ENCODE results near the gene ELANE. TPM values are rescaled to one million over a fixed set of nuclear protein-coding genes. Genes with fewer than 3 reads are reported as not detected.

ELANE gene
- total RNA-seq, 2 experiments from 2014 or later = not detected

DNA sequence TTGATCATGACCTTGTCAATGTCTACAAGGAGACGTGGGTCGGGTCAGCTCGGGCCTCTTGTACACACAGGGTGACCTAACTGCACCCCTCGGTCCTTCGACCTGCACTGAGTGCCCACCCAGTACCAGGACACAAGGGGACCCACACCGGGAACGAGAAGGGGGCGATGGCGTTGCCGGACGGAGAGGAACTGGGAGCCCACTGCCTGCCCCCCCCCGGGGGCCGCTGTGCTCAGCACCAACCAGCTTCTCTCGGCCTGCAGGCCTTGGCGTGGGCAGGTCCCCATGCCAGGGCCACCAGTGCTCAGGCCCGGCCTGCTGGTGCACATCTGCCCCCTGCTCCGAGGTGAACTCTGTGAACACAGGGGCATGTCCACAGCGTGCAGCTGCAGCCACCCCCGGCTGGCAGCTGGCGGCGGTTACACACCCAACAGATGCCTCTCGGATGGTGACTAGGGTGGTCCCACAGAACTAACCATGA is 21.5 kb downstream of the ELANE start:
- H3K9me2 ChIP-seq (ENCODE audit: insufficient read depth, low read length) = no peaks in the 10 kb centered on the region
- H3K4me1 ChIP-seq (ENCODE audit: insufficient read depth, low read length, poor library complexity, severe bottlenecking) = peaks cover 9% of the 10 kb centered on the region
- no peak overlapping the region for H2AFZ ChIP-seq (ENCODE audit: low read length)
- ChIA-PET POLR2A (no interaction called here), CTCF (ENCODE audit: unreplicated experiment) (no interaction called here)
- H3K36me3 ChIP-seq (ENCODE audit: insufficient read depth, low read length) = peaks cover 31% of the 10 kb centered on the region; the same call in 1 of the 2 replicates
- no peaks in the 10 kb centered on the region for H3K9me3 ChIP-seq (ENCODE audit: low read length)
- H3K79me2 ChIP-seq (ENCODE audit: insufficient read depth, low read depth, low read length) = no peaks in the 10 kb centered on the region
- TF ChIP-seq EZH2phosphoT487 (IDR thresholded peaks at IDR 0.05; ENCODE audit: borderline replicate concordance, low read depth, low read length) = no peak
- TF ChIP-seq, protein P1, sequence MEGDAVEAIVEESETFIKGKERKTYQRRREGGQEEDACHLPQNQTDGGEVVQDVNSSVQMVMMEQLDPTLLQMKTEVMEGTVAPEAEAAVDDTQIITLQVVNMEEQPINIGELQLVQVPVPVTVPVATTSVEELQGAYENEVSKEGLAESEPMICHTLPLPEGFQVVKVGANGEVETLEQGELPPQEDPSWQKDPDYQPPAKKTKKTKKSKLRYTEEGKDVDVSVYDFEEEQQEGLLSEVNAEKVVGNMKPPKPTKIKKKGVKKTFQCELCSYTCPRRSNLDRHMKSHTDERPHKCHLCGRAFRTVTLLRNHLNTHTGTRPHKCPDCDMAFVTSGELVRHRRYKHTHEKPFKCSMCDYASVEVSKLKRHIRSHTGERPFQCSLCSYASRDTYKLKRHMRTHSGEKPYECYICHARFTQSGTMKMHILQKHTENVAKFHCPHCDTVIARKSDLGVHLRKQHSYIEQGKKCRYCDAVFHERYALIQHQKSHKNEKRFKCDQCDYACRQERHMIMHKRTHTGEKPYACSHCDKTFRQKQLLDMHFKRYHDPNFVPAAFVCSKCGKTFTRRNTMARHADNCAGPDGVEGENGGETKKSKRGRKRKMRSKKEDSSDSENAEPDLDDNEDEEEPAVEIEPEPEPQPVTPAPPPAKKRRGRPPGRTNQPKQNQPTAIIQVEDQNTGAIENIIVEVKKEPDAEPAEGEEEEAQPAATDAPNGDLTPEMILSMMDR (conservative IDR thresholded peaks at IDR 0.05; ENCODE audit: low read length) = no peak
- intact Hi-C loops (cut with micrococcal nuclease; ENCODE audit: unreplicated experiment) = loop anchor here (2.0 kb wide), 1 partner anchor 19 kb away; the partner anchor contains the start of genes MED16 and RNU6-9
- H3K4me2 ChIP-seq (ENCODE audit: low read length) = no peak overlapping the region
- H4K20me1 ChIP-seq (ENCODE audit: insufficient read depth, low read length) = no peaks in the 10 kb centered on the region
- BruUV-seq (replicated peaks) = no TSS peak
- H3K4me3 ChIP-seq (ENCODE audit: low read depth, low read length, poor library complexity, severe bottlenecking) = no peak overlapping the region
- DNase-seq (ENCODE audit: low spot score) = no peak
- no peak overlapping the region for H3K27ac ChIP-seq (ENCODE audit: low read depth, low read length, poor library complexity, severe bottlenecking)

DNA sequence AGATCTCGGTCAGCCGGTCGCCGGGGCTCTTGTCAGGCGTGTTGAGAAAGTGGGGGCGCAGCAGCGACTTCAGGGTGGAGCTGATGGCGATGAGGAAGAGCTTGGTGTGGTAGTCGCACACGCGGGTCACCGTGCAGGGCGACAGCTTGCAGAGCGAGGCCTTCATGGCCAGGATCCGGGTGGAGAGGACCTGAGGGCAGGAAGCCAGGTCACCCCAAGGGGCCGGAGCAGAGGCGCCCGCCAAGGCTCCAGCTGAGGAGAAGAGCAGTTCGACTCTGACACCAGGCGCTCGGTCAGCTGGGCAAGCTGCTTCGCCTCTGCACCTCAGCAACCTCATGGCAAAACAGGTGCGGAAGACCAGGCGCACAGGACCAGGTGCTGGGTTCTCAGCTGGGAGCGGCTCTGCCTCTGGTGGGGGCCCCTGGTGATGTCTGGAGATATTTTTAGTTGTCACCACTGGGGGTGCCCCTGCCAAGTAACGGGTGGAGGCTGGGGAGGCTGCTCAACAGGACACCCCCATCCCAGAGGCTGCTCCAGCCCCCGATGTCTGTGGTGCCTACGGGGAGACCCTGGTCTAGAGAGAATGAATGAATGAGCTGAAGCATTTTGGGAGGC is 23.3 kb downstream of the ELANE start:
- Histone ChIP-seq H3K4me2 (ENCODE audit: low read length) (no peak overlapping the region), H3K27ac (ENCODE audit: low read depth, low read length, poor library complexity, severe bottlenecking) (no peak overlapping the region), H3K79me2 (ENCODE audit: insufficient read depth, low read depth, low read length) (no peaks in the 10 kb centered on the region), H3K4me3 (ENCODE audit: low read depth, low read length, poor library complexity, severe bottlenecking) (no peak overlapping the region), H3K9me2 (ENCODE audit: insufficient read depth, low read length) (no peaks in the 10 kb centered on the region), H4K20me1 (ENCODE audit: insufficient read depth, low read length) (no peaks in the 10 kb centered on the region), H3K9me3 (ENCODE audit: low read length) (no peaks in the 10 kb centered on the region), H3K36me3 (ENCODE audit: insufficient read depth, low read length) (peaks cover 21% of the 10 kb centered on the region; the same call in 1 of the 2 replicates), H3K4me1 (ENCODE audit: insufficient read depth, low read length, poor library complexity, severe bottlenecking) (peaks cover 9% of the 10 kb centered on the region), H2AFZ (ENCODE audit: low read length) (no peak overlapping the region)
- no peak for TF ChIP-seq EZH2phosphoT487 (IDR thresholded peaks at IDR 0.05; ENCODE audit: borderline replicate concordance, low read depth, low read length)
- TF ChIP-seq, protein P1 (conservative IDR thresholded peaks at IDR 0.05; ENCODE audit: low read length) = no peak
- CTCF ChIA-PET (ENCODE audit: unreplicated experiment) = no interaction called here
- POLR2A ChIA-PET = no interaction called here
- BruUV-seq (replicated peaks) = no TSS peak
- DNase-seq (ENCODE audit: low spot score) = no peak
- intact Hi-C loops (cut with micrococcal nuclease; ENCODE audit: unreplicated experiment) = no loop called here

DNA sequence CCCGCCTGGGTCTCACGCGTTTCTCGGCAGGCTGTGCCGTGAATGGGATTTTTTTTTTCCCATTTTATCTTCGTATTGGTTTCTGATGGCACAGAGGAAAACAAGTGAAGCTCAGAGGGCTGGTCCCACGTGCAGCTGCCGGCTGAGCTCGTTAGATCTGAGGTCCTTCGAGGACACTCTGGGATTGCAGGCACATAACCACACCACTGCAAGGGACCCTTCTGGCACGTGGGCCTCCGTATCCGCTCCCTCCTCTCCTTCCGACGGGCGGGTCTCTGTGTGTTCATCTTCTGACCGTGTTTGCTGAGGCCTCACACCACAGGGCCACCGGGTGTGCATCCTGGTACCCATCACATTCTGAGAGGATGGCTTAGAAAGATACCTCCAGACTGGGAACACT is 24.0 kb downstream of the ELANE start:
- CTCF ChIA-PET (ENCODE audit: unreplicated experiment) = no interaction called here
- BruUV-seq (replicated peaks) = no TSS peak

More for the DNA sequence above, 24.0 kb downstream of the ELANE start:
- no peak overlapping the region for H3K27ac ChIP-seq (ENCODE audit: low read depth, low read length, poor library complexity, severe bottlenecking)
- no peak overlapping the region for H2AFZ ChIP-seq (ENCODE audit: low read length)
- intact Hi-C loops (cut with micrococcal nuclease; ENCODE audit: unreplicated experiment) = no loop called here
- H3K4me1 ChIP-seq (ENCODE audit: insufficient read depth, low read length, poor library complexity, severe bottlenecking) = peaks cover 9% of the 10 kb centered on the region
- DNase-seq (ENCODE audit: low spot score) = no peak
- H4K20me1 ChIP-seq (ENCODE audit: insufficient read depth, low read length) = no peaks in the 10 kb centered on the region
- peaks cover 17% of the 10 kb centered on the region for H3K36me3 ChIP-seq (ENCODE audit: insufficient read depth, low read length)
- H3K9me2 ChIP-seq (ENCODE audit: insufficient read depth, low read length) = no peaks in the 10 kb centered on the region
- no peak overlapping the region for H3K4me2 ChIP-seq (ENCODE audit: low read length)
- POLR2A ChIA-PET = no interaction called here
- H3K9me3 ChIP-seq (ENCODE audit: low read length) = no peaks in the 10 kb centered on the region
- H3K79me2 ChIP-seq (ENCODE audit: insufficient read depth, low read depth, low read length) = no peaks in the 10 kb centered on the region
- no peak overlapping the region for H3K4me3 ChIP-seq (ENCODE audit: low read depth, low read length, poor library complexity, severe bottlenecking)
- TF ChIP-seq, protein P1 (conservative IDR thresholded peaks at IDR 0.05; ENCODE audit: low read length) = no peak
- no peak for TF ChIP-seq EZH2phosphoT487 (IDR thresholded peaks at IDR 0.05; ENCODE audit: borderline replicate concordance, low read depth, low read length)

All from OCI-LY7 (cell line).